GM18499 (cell line): ENCODE results near the gene VPS41.

ENCODE experiments used
- ATAC-seq: cut with Tn5 transposase; IDR thresholded peaks from one replicate; pipeline ENCODE4 v1.9.1; 2021; ENCODE audit warnings: moderate number of reproducible peaks; ENCODE audit not compliant: insufficient read depth, unreplicated experiment

VPS41 gene

DNA sequence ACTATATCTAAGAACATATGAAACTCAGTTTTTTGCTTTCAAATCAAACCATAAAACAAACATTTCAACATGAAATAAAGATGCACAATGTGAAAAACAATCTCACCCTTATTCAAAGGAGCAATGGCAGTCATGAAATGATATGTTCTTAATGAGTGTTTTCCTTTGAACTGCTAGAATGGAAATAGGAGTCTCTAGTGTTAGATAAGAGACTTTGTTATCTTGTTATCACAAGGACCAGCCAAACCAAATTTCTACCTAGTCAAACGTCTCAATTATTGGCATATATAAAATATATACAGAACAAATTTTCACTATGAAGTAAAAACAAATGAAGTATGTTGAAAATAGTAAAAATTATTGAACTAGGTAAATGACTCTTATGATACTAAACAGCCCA is 1.2 kb downstream of the VPS41 start:
- no peak for ATAC-seq

DNA sequence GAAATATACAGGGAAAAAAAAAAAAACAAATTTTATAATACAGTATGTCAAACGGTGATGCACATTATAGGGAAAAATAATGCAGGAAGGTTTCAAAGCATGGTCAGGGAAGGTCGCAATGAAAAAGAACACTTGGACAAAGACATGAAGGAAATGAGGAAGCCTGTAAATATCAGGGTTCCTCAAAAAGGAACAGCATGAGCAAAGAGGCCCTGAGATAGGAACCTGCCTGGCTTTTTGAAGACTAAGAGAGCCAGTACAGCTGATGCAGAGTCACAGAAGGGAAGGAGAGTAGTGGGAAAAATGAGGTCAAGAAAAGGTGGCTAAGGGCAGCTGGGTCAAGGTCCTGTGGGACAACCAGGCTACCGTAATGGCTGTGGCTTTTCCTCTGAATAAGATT is 1.9 kb downstream of the VPS41 start:
- no peak for ATAC-seq

DNA sequence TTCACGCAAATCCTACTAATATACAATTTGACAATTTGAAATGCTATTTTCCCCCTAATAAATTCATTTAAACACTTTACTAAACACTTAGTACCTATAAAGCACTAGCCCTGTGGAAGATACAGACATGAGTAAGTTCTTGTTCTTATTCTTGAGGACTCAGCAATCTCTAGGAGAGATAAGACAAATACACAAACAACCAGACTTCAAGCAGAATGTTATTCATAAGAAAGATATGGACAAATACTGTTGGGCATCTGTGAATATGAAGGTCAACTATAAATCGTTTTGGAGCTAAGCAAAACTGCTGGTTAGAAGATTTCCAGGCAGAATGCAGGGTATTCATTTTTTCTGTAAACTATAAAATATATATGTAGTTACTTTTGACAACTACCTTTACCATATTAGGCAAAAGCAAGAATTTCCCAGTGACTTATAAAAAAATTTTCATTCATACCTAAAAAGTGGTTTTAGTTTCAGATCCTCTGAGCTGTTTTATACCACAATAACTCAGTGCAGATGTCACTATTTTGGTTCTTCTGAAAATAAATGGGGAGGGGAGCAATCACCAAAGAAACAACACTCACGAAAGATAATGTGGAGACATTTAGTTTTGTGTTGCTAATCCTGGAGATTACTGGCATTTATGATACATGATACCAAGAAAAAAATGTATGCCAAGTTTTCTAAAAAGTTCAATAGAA is 3.8 kb downstream of the VPS41 start:
- ATAC-seq: no peak

DNA sequence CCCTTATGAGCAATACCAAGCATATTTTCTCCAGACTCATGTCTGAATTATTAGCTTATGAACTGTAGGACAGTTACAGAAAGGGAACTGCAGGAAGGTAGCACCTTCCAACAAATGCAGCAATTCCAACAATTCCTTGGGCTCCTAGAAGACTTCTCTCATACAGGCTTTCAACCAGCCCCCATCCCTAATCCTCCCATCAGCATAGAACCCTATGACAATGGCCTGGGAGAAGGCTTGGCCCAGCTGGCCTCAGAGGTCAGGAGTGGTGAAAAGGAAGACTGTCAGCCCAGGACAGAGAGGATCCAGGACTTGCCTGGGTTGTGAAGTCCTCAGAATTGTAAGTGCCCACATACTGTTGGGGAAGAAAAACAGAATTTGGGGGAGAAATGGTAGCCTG is 5.9 kb downstream of the VPS41 start:
- no peak for ATAC-seq

DNA sequence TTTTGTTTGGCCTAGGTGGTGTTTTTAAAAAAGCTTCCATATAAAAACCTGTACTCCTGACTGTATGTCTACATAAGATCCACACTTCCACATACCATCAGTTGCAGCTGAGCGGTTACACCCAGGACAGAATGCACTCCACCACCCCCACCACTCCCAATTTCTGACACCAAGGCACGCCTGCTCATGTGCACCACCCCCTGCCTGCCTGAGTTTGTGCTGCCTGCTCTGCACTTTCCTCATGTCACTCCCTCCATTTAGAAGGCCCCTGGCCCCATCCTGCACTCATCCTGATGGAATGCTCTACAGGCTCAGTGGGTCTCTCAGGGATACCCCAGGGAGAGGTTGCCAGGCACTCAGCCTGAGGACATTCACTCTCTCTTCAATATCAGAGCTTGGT is 6.5 kb downstream of the VPS41 start:
- ATAC-seq: no peak

DNA sequence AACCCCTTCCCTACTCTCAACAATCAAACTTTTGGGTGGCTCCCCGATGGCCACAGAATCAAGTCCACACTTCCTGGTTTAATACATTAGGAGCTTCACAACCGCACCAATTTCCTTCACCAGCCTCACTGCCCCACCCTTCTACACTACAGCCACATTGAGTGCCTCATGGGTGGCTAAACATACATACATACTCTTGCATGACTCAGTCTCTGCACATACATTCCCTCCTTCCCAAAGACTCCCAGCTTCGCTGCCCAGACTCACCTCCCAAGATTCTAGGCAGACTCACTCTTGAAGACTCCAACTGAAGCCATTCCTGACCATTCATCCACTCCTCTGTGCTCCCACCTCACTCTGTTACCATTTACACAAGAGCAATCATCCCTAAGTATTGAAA is 15.9 kb downstream of the VPS41 start:
- no peak for ATAC-seq

DNA sequence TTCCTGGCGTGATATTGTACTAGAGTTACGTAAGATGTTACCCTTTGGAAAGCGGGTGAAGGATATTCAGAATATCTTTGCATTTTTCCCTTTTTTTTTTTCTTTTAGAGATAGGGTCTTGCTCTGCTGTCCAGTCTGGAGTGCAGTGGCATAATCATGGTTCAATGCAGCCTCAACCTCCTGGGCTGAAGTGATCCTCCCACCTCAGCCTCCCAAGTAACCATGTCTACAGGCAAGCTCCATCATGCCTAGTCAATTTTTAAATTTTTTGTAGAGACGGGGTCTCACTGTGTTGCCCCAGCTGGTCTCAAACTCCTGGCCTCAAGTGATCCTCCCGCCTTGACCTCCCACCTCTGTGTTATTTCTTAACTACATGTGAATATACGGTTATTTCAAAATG is 18.4 kb downstream of the VPS41 start:
- no peak for ATAC-seq

DNA sequence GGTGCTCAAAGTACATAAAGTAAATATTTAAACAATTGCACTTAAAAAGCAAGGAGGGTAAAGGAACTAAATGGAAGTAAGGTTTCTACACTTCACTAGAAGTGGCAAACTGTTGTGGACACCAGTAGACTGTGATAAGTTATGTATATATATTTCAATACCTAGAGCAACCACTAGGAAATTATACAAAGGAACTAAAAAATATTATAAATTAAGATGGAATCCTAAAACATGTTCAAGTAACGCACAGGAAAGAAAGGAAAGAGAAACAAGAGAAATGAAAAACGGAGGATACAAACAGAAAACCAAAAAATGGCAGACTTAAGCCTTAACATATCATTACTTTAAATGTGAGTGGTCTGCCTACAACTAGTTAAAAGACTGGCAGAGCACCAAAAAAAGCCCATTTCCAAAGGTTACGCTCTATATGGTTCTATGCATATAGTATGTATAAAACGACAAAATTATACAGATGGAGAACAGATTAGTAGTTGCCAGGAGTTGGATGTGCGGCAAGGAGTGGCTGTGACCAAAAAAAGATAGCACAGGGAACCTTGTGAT is 19.0 kb downstream of the VPS41 start:
- no peak for ATAC-seq

DNA sequence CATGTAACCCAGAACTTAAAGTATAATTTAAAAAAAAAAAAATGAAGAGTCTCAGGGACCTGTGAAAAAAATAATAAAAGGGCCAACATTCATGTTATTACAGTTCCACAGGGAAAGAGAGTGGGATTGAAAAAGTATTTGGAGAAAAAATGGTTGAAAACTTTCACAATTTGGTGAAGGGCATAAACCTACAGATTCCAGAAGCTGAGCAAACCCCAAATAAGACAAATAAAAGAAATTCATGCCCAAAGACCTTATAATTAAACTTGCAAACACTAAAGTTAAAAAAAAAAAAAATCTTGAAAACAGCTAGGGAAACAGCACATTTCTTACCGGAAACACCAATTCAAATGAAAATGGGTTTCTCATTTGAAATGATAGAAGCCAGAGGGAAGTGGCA is 19.9 kb downstream of the VPS41 start:
- ATAC-seq: no peak

DNA sequence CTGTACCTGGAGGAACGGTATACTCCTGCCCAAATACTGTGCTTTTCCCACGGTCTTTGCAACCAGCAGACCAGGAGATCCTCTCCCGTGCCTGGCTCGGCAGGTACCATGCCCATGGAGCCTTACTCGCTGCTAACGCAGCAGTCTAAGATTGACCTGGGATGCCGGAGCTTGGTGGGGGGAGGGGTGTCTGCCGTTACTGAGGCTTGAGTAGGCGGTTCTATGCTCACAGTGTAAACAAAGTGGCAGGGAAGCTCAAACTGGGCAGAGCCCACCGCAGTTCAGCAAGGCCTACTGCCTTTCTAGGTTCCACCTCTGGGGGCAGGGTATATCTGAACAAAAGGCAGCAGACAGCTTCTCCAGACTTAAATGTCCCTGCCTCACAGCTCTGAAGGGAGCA is 22.7 kb downstream of the VPS41 start:
- ATAC-seq: no peak

DNA sequence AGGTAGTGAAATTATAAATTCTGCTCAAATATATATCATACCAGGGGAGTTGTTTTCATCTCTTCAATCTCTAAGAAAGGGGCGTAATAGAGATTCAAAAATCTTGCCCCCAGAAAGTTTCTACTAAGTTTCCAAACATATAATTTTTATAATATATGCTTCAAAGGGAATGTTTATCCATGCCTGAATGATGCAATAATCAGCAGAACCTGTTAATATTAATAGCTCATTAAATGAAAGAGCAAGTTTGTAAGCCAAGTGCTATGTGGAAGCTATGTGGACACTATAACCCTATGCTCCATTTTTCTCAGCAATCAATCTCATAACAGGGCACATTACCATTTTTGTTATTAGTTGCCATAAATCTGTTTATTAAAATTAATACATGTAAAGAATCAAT is 25.3 kb downstream of the VPS41 start:
- no peak for ATAC-seq

DNA sequence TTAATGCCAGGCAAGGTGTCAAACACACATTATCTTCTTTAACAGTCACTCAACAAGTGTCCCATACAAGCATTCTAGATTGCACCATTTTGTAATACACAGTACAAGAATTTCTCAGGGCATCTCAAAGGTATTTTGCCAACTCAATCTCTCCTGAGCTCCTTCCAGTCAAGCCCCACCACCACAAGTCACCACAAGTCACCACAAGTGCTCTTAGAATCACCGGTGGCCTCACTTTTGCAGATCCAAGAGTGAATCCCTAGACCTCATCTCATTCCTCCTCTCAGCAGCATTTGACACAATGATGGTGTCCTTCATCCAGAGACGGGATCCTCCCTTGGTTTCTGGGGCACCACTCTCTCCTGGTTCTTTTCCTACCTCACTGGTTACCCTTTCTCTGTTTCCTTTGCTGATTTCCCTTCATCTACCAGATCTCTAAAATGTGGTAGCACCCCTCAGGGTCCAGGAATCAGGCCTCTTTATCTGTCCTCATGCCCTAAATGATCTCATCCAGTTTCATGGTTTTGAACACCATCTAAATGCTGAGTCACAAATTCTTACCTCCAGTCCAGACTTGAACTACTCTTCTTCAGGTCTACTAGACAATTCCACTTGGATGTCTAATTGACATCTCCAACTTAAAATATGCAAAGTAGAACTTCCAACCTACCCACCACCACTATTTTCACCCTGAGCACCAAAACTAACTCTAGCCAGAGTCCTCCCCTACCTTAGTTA is 26.9 kb downstream of the VPS41 start:
- ATAC-seq: no peak

DNA sequence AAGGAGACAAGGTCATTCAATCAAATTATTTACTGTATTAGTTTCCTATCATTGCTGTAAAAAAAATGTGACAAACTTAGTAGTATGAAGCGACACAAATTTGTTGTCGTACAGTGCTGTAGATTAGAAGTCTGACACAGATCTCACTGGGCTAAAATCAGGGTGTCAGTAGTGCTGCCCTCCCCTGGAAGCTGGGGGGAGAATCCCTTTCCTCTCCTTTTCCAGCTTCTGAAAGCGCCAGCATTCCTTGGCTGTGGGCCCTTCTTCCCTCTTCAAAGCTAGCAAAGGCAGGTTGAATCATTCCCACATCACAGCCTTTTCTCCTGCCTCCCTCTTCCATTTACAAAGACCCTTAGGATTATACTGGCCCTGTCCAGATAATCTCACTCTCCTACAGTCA is 28.0 kb downstream of the VPS41 start:
- no peak for ATAC-seq

DNA sequence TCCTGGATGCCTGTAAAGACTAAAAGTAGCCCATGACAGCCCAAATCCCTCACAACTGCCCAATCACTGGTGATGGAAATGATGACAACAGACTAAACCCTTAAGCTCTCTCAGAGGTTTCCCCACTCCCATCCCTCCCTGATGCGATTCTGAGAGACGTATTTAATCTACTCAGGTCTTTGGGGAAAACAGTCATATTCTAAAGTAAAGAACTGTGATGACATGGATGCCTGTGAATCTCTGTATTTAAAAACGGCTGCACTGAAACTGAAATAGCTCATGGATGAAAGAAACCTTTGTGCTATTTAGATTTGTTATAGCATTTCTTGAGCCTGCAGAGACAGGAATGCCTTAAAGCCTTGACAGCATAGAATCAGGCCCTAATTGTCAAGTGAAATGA is 28.5 kb downstream of the VPS41 start:
- no peak for ATAC-seq

DNA sequence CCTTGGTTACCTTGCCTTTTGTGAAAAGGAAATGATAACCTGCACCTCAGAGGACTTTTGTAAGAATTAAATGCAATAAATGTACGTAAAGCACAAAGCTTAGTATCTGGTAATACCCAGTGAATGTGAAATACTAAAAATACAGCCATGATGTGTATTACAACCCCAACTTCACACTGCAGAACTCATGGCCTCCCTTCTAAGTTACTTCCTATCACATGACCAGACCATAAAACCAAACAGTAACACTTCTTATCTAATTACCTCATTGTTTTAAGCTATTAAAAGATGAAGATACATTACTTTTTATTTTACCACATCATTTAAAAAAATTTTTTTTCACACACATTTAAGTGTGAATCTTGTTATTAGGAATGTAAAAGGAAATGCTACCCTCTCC is 29.0 kb downstream of the VPS41 start:
- no peak for ATAC-seq

DNA sequence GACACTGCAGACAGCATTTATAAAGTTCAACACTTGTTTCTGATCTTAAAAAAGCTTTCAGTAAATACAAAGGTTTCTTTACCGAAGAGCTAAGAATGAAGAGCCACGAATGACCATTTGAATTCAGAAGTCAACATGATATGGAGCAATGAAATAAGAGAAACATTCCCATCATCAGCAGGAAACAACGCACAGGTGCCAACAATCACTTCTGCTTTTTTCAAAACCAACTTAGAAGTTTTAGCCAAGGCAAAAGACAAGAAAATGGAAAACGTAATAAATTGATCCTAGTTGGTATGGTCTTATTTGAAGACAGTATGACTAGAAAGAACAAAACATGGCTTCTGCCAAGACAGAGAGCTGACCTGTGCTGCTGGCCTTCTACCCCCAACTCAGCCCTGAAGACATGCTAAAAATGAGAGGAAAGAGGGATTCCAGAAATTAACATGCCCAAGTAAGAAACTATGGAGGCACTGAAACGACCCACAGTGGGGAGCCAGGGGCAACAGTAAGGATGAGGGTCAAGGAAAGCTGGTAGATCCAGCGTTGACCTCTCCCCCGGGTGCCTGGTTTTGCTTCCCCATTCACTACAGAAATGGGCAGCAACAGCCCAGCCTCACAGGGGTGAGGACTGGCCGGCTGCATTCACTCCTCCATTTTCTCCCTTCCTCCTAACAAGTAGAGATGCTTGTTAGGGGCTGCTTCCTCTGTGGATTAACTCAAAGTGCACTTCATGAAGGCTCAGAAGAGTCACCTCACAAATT is 30.1 kb downstream of the VPS41 start:
- no peak for ATAC-seq

DNA sequence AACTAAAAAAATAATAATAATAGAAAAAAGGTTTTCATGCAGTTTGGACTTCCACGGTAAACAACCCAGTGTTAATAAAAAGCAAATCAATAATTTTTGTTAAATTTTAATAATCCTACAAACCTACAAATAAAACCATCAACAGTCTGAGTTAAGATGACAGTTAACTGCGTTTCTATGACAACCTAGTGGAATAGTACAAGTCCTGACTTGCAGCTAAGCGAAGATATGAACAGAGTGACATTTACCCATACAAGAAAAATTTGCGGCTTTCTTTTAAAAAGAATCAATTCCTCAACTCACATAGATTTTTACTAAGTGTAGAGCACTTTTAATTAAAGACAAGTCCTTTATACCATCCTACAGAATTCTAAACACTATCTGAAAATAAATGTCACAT is 35.6 kb downstream of the VPS41 start:
- ATAC-seq: no peak

DNA sequence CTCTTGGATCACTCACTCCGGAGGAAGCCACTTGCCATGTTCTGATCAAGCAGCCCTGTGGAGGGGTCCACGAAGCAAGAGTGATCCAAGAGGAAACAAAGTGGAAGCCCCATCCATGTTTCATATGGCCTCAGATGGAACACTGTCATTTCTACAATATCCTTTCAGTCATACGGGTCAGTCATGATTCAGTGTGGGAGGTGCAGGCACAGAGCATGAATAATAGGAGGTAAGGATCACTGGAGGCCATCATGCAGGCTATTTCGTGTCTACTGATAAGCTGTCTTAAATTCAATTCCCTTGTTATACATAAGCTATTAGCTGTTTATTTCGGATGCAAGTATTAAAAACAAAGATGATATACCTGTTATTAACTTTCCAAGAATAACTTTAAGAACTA is 36.8 kb downstream of the VPS41 start:
- ATAC-seq: no peak

DNA sequence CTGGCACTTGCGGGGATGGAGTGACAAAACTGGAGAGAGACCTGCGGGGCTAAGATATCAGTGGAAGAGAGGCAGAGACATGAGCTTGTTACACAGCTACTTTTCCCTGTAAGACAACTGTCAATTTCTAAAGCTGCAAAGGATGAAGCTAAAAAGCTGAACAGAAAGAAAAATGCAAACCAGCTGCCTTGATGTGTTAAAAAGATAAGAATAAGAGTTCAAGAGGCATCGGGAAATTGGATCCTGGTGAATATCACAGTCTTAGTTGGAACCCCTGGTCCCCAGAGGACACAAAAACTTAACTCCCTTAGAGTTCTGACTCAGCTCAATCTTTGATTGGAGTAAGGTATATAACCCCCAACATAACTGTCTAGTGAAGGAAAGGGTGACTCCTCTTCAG is 38.8 kb downstream of the VPS41 start:
- no peak for ATAC-seq

DNA sequence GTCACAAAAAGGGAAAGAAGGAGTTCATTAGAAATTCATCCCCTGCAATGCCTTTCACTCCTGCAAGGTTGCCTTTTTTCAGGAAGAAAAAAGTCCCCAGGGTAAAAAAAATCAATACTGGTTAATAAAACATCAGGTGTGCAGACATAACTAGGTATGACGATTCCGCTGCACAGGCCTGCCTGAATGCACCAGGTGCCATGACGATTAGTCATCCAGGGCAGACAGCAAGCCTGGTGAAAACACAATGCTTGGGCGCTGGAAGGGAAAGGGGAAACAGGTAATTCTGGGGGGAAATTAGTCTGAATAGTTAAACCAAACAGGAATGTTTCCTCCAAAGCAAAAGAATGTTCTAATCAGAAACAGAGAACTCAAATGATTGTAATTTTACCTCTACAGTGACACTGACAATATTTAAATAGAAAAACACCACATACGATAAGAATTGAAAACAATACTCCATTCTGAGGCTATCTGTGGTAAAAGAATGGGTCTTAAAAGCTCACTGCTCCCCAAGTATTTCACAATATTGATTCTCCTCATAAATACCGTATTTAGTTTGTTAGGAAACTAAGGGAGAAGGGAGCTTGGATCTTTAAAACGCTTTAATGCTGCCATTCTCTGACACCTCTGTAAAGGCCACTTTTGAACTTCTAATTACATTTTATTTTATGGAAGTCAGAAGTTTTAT is 45.2 kb downstream of the VPS41 start:
- ATAC-seq: no peak

DNA sequence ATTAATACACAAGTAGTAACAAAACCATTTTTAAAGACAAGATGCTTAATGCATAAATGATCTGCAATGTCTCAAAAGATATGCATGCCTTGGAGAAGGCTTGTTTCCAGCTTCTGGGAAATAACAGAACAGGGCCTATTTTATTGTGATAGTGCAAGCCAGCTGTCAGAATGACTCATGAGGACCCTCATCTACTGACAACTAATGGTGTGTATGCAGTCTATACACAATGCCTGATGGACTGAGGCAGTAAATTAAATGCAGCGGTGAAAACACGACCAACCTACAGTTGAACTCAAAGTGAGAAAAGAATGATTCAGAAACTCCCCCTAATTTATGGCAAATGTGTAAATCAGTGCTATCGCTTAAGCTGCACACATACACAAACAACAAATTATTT is 46.3 kb downstream of the VPS41 start:
- no peak for ATAC-seq
